Measurements from ENCODE around the gene ITGAV. TPM values are rescaled to one million over a fixed set of nuclear protein-coding genes. Genes with fewer than 3 reads are reported as not detected.
A peak's percentile ranks its signal among the peaks of the same experiment; 100 is the strongest.

Gene ITGAV
- total and polyA plus RNA-seq, 2 donors (not counting 1 experiment from before 2014, with no cell fraction given) = 121 to 205 TPM

DNA sequence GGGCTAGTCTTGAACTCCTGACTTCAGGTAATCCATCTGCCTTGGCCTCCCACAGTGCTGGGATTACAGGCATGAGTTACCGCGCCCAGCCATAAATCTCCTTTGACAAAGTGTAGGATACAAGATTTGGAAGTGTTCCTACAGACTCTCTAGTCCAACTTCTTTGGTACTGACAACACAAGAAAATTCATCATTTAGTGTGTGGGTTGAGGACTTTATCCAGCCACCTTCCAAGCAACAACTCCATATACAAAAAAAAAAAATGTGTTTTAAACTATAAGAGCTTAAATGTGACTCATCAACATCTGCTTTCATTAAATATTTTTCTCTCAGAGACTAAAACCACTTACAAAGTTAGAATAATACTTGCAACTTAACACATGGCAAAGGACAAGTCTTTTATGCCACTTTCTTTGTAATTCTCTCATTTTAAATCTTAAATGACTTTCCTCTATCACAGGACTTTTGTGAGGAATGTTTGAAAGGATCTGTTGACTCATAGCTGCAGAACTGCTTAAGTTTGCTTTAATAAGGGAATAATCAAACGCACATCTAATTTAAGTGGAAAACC lies 46.2 kb upstream of the ITGAV start:
- no peaks in the 10 kb centered on the region for H4K20me1 ChIP-seq (ENCODE audit: control insufficient read depth, extremely low read depth, insufficient read depth, low read length)
- peaks cover 4% of the 10 kb centered on the region for H3K4me1 ChIP-seq (ENCODE audit: control insufficient read depth, extremely low read depth, insufficient read depth, low read length)
- peak overlapping the region; percentile 79 for H3K4me2 ChIP-seq (ENCODE audit: extremely low read depth, insufficient read depth, low read length)
- peak overlapping the region in 2 of 4 experiments; percentile 7 to 22 for H3K4me3 ChIP-seq (replicated peaks in 1 of 4; ENCODE audit: control extremely low read depth in 1 of 4, insufficient read depth in 1 of 4, low read depth in 3 of 4, low read length in 4 of 4)
- no peaks in the 10 kb centered on the region for H3K36me3 ChIP-seq (ENCODE audit: control insufficient read depth, insufficient read depth, low read length)
- TF ChIP-seq EZH2 (IDR thresholded peaks at IDR 0.05; ENCODE audit: low read length, missing control alignments) = no peak
- TF ChIP-seq, protein P1, sequence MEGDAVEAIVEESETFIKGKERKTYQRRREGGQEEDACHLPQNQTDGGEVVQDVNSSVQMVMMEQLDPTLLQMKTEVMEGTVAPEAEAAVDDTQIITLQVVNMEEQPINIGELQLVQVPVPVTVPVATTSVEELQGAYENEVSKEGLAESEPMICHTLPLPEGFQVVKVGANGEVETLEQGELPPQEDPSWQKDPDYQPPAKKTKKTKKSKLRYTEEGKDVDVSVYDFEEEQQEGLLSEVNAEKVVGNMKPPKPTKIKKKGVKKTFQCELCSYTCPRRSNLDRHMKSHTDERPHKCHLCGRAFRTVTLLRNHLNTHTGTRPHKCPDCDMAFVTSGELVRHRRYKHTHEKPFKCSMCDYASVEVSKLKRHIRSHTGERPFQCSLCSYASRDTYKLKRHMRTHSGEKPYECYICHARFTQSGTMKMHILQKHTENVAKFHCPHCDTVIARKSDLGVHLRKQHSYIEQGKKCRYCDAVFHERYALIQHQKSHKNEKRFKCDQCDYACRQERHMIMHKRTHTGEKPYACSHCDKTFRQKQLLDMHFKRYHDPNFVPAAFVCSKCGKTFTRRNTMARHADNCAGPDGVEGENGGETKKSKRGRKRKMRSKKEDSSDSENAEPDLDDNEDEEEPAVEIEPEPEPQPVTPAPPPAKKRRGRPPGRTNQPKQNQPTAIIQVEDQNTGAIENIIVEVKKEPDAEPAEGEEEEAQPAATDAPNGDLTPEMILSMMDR (conservative IDR thresholded peaks at IDR 0.05 in 1 of 2, IDR thresholded peaks at IDR 0.05 in 1 of 2; ENCODE audit: low read depth in 1 of 2, low read length in 2 of 2) = no peak
- no peaks in the 10 kb centered on the region for H3K79me2 ChIP-seq (ENCODE audit: control insufficient read depth, insufficient read depth, low read length)
- H3K9ac ChIP-seq (ENCODE audit: insufficient read depth, low read length) = no peak overlapping the region
- peak; percentile 69 to 95 for DNase-seq (ENCODE audit: low read depth in 2 of 2)
- no peaks in the 10 kb centered on the region for H3K9me3 ChIP-seq (ENCODE audit: control insufficient read depth, insufficient read depth, low read depth, low read length)
- peak overlapping the region; percentile 76 for H3K27ac ChIP-seq (ENCODE audit: insufficient read depth, low read length)
- H3K27me3 ChIP-seq (ENCODE audit: control insufficient read depth, insufficient read depth, low read length) = no peaks in the 10 kb centered on the region
- H2AFZ ChIP-seq (ENCODE audit: low read length) = no peak overlapping the region

DNA sequence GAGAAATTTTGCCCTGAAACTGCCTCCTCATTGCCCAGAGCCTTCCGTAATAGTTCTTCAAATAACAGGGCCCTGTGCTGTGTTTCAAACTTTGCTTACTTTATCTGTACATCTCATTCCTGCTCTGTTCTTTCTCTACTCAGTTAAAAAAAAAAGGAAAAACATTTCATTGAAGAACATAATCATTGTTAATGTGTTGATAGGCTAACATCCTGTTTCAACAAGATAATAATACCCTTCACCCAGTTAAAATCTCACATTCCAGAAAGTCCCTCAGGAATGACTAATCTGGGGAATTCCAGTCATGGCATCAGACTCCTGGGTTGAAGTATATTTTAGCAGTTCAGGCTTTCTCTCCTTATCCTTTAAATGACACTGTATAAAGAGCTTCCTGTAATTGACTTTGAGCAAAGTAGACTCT lies 45.6 kb upstream of the ITGAV start:
- peak overlapping the region in 2 of 4 experiments; percentile 7 to 22 for H3K4me3 ChIP-seq (replicated peaks in 1 of 4; ENCODE audit: control extremely low read depth in 1 of 4, insufficient read depth in 1 of 4, low read depth in 3 of 4, low read length in 4 of 4)
- no peaks in the 10 kb centered on the region for H3K79me2 ChIP-seq (ENCODE audit: control insufficient read depth, insufficient read depth, low read length)
- H4K20me1 ChIP-seq (ENCODE audit: control insufficient read depth, extremely low read depth, insufficient read depth, low read length) = no peaks in the 10 kb centered on the region
- DNase-seq (ENCODE audit: low read depth in 2 of 2) = peak; percentile 76 to 92
- H3K4me1 ChIP-seq (ENCODE audit: control insufficient read depth, extremely low read depth, insufficient read depth, low read length) = peaks cover 4% of the 10 kb centered on the region
- no peaks in the 10 kb centered on the region for H3K9me3 ChIP-seq (ENCODE audit: control insufficient read depth, insufficient read depth, low read depth, low read length)
- peak overlapping the region; percentile 76 for H3K27ac ChIP-seq (ENCODE audit: insufficient read depth, low read length)
- no peak overlapping the region for H2AFZ ChIP-seq (ENCODE audit: low read length)
- no peaks in the 10 kb centered on the region for H3K27me3 ChIP-seq (ENCODE audit: control insufficient read depth, insufficient read depth, low read length)
- H3K36me3 ChIP-seq (ENCODE audit: control insufficient read depth, insufficient read depth, low read length) = no peaks in the 10 kb centered on the region
- H3K4me2 ChIP-seq (ENCODE audit: extremely low read depth, insufficient read depth, low read length) = peak overlapping the region; percentile 79
- peak overlapping the region; percentile 17 for H3K9ac ChIP-seq (ENCODE audit: insufficient read depth, low read length)
- TF ChIP-seq, protein P1 (conservative IDR thresholded peaks at IDR 0.05 in 1 of 2, IDR thresholded peaks at IDR 0.05 in 1 of 2; ENCODE audit: low read depth in 1 of 2, low read length in 2 of 2) = no peak
- no peak for TF ChIP-seq EZH2 (IDR thresholded peaks at IDR 0.05; ENCODE audit: low read length, missing control alignments)

DNA sequence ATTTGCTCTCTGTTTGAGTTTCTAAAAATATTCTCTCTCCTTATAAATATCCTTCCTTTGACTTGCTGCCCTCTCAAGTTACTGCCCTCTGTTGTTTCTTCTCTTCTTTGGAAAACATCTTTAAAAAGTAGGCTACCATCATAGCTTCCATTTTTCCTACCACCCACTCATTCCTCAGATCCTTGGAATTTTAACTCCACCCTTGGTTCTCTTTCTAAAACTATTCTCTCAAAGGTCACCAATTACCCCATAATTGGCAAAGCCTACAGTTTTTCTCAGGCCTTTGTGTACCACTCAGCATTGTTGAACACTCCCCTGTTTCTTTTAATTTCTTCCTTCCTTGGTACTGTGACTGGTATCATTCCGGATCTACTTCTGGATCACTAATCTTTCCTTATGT lies 43.0 kb upstream of the ITGAV start:
- TF ChIP-seq, protein P1 (conservative IDR thresholded peaks at IDR 0.05 in 1 of 2, IDR thresholded peaks at IDR 0.05 in 1 of 2; ENCODE audit: low read depth in 1 of 2, low read length in 2 of 2) = no peak
- TF ChIP-seq EZH2 (IDR thresholded peaks at IDR 0.05; ENCODE audit: low read length, missing control alignments) = no peak
- peak; percentile 28 to 70 for DNase-seq (ENCODE audit: low read depth in 2 of 2)
- H3K9me3 ChIP-seq (ENCODE audit: control insufficient read depth, insufficient read depth, low read depth, low read length) = no peaks in the 10 kb centered on the region
- no peak overlapping the region for H2AFZ ChIP-seq (ENCODE audit: low read length)
- H3K9ac ChIP-seq (ENCODE audit: insufficient read depth, low read length) = no peak overlapping the region
- H3K4me1 ChIP-seq (ENCODE audit: control insufficient read depth, extremely low read depth, insufficient read depth, low read length) = peaks cover 4% of the 10 kb centered on the region
- no peaks in the 10 kb centered on the region for H3K36me3 ChIP-seq (ENCODE audit: control insufficient read depth, insufficient read depth, low read length)
- no peak overlapping the region for H3K4me2 ChIP-seq (ENCODE audit: extremely low read depth, insufficient read depth, low read length)
- H3K27ac ChIP-seq (ENCODE audit: insufficient read depth, low read length) = no peak overlapping the region
- no peaks in the 10 kb centered on the region for H3K27me3 ChIP-seq (ENCODE audit: control insufficient read depth, insufficient read depth, low read length)
- H3K4me3 ChIP-seq (replicated peaks in 1 of 4; ENCODE audit: control extremely low read depth in 1 of 4, insufficient read depth in 1 of 4, low read depth in 3 of 4, low read length in 4 of 4) = no peak overlapping the region
- no peaks in the 10 kb centered on the region for H3K79me2 ChIP-seq (ENCODE audit: control insufficient read depth, insufficient read depth, low read length)
- no peaks in the 10 kb centered on the region for H4K20me1 ChIP-seq (ENCODE audit: control insufficient read depth, extremely low read depth, insufficient read depth, low read length)
